Posterior cingulate gyrus (tissue), 11 donors: Measurements from ENCODE around the gene CEP68.
A peak's percentile ranks its signal among the peaks of the same experiment; 100 is the strongest.
"Not testable (repeated sequence)": the region's sequence is repeated elsewhere in the genome, so short reads cannot be mapped to it uniquely, and the experiment has no call there.

ENCODE experiments used
- DNase-seq, 10 donors: peaks; one replicate each; pipeline versions ENCODE4 v3.0.0 to v3.0.0-alpha.2; 2020 to 2021; ENCODE audit warnings: mixed read lengths in 3 of 10
- intact Hi-C: fragments of 100-400 bp; cut with DNase I; formaldehyde crosslinking; loops from one replicate; pipeline ENCODE4 v1.15.1; 2023

The CEP68 gene, protein sequence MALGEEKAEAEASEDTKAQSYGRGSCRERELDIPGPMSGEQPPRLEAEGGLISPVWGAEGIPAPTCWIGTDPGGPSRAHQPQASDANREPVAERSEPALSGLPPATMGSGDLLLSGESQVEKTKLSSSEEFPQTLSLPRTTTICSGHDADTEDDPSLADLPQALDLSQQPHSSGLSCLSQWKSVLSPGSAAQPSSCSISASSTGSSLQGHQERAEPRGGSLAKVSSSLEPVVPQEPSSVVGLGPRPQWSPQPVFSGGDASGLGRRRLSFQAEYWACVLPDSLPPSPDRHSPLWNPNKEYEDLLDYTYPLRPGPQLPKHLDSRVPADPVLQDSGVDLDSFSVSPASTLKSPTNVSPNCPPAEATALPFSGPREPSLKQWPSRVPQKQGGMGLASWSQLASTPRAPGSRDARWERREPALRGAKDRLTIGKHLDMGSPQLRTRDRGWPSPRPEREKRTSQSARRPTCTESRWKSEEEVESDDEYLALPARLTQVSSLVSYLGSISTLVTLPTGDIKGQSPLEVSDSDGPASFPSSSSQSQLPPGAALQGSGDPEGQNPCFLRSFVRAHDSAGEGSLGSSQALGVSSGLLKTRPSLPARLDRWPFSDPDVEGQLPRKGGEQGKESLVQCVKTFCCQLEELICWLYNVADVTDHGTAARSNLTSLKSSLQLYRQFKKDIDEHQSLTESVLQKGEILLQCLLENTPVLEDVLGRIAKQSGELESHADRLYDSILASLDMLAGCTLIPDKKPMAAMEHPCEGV

GRCh38 chr2:65056215-65057053 lies at the start of gene CEP68:
CEP68 (plus strand) TSS chr2:65056416; CDS start chr2:65069445, 13,029 bp downstream.
- peak; percentile 95 to 100 (median 96) for DNase-seq
- intact Hi-C loops: loop anchor here (1.0 to 5.0 kb wide), 3 partner anchors 68 to 376 kb away; partner anchors contain the start of genes RAB1A, SLC1A4 and SPRED2

- intact Hi-C loops: no loop called here
- no peak for DNase-seq
These were observed 42.4 kb upstream of the CEP68 start for GRCh38 chr2:65013776-65014175.

GRCh38 chr2:65015731-65016130 lies 40.5 kb upstream of the CEP68 start:
- intact Hi-C loops: no loop called here
- no peak for DNase-seq

GRCh38 chr2:65016789-65017188 lies 39.4 kb upstream of the CEP68 start:
- no peak for DNase-seq
- intact Hi-C loops: no loop called here

DNA sequence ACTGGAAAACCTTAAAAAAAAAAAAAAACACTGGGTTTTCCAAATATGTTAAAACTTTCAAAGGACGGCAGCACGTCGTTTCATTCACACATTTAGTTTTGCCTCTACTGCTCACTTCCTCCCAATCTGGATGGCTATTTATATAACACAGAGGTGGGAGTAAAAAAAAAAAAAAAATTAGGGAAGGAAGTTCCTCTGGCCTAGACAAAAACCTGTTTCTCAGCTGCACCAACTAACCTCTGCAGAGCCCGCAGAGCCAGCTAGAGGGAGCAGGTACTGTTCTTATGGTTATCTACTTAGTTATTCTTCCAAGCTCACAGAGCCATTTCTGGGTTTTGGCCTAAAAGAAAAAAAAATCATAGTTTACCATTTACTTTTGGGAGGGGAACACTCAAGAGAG lies 38.9 kb upstream of the CEP68 start:
- intact Hi-C loops: no loop called here
- peak in 5 of 10 donors; percentile 30 to 86 (median 51) for DNase-seq

GRCh38 chr2:65018141-65018582 lies 38.1 kb upstream of the CEP68 start:
- peak in 1 of 10 donors; percentile 19 for DNase-seq
- intact Hi-C loops: no loop called here

- DNase-seq: no peak
- intact Hi-C loops: no loop called here
These were observed 37.2 kb upstream of the CEP68 start for GRCh38 chr2:65019010-65019409.

GRCh38 chr2:65019675-65020195 lies 36.5 kb upstream of the CEP68 start:
- intact Hi-C loops: no loop called here
- no peak for DNase-seq

DNA sequence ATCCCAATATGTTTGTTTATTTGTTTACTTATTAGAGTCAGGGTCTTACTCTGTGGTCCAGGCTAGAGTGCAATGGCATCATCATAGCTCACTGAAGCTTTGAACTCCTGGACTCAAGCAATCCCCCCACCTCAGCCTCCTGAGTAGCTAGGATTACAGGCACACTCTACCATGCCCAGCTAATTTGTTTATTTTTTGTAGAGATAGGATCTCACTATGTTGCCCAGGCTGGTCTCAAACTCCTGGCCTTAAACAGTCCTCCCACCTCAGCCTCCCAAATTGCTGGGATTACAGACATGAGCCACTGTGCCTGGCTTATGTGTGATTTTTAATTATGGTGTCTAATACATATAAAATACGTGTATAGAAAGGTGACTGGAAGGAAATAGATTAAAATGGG lies 36.0 kb upstream of the CEP68 start:
- DNase-seq, intact Hi-C loops: not testable (repeated sequence)

GRCh38 chr2:65020943-65021528 lies 35.2 kb upstream of the CEP68 start:
- peak in 1 of 10 donors; percentile 79 for DNase-seq
- intact Hi-C loops: no loop called here

- intact Hi-C loops: no loop called here
- DNase-seq: no peak
These were observed 34.5 kb upstream of the CEP68 start for GRCh38 chr2:65021709-65022108.

- intact Hi-C loops: no loop called here
- no peak for DNase-seq
These were observed 34.0 kb upstream of the CEP68 start for GRCh38 chr2:65022189-65022588.

DNA sequence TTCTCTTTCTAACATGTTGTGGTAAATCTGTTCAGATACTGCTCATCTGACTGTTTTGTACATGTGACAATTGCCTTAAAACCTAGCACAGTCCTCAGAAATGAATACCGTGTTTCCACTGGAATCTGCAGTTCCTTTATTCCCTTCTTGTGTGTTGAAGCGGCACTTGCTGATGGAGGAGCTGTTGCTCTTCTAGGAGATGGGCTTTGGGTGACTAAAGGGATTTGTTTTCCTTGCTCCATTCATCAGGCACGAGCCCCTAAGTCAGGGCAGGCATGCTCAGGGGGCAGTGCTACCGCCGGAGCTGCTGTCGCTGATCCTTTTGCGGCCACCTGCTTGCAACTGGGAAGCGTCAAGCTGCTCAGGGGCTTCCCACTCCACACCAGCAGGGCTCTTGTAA lies 32.5 kb upstream of the CEP68 start:
- DNase-seq: no peak
- intact Hi-C loops: no loop called here

DNA sequence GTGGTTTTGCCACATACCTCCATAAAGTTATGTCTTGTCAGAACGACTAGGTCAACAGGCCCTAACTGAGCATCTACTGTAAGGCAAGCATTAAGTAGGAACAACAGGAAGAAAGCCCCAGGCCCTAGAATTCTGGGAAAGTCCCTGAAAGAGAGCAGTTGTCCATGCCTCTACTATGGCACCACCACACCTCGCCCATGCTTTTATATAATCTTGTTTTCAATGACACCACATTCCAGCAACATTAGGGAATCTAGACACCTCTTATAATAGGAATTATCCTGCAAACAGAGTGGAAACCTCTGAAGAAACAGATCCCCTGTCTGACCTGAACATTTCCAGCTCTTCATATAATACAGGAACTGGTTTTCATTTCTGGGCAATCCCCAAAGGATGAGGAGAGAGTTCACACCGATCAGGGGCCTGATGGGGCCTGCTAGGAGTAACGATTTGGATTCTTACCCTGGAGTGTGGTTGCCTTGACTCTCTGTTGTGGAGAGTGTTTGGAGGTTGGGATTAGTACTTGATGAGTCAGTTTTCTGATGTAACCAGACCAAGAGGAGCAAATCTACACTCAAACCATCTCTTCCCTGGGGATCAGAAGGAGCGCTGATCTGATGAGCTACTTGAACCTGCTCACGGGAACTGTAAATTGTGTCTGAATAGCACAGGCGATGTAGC lies 31.9 kb upstream of the CEP68 start:
- intact Hi-C loops: no loop called here
- DNase-seq: no peak

- intact Hi-C loops: no loop called here
- DNase-seq: no peak
These were observed 30.6 kb upstream of the CEP68 start for GRCh38 chr2:65025453-65026123.

DNA sequence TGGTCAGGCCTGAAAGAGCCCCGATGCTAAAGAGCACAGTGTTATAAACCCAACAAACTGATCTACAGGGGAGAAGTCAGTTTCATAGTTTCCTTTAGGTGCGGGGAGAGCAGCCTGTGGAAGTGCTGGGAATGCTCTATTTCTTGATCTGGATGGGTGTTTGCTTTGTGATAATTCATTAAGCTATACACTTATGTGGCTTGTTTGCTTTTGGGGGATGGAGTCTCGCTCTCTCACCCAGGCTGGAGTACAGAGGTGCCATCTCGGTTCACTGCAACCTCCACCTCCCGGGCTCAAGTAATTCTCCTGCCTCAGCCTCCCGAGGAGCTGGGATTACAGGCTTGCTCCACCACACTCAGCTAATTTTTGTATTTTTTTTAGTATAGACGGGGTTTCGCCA lies 30.1 kb upstream of the CEP68 start:
- DNase-seq: no peak
- intact Hi-C loops: no loop called here

DNA sequence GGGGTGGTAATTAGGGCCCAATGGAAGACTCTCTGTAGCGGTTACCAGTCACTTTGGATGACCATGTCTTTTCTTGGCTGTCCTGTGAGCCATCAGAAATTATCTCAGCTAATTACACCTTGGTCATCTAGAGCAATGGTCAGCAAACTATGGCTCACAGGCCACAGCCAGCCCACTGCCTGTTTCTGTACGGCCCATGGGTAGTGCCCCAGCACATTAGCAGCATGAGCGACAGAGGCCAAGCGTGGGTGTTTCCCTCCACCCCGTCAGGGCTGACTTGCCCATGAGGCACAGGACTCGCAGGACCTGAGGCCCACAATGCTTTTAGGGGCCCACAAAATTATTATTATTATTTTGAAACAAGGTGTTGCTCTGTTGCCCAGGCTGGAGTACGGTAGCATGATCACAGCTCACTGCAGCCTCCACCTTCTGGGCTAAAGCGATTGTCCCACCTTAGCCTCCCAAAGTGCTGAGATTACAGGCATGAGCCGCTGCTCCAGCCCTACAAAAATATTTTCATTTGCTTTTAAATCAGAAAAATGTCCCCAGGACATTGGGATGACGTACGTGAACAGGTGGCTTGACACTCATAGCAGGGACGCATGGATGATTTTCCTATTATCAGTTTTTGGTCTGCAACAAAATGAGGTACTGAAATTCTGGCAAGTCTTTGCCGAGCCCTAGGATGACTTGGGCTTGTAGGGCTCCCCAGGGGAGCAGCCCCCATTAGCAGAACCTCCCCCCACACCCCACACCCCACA lies 29.3 kb upstream of the CEP68 start:
- DNase-seq: no peak
- intact Hi-C loops: no loop called here

DNA sequence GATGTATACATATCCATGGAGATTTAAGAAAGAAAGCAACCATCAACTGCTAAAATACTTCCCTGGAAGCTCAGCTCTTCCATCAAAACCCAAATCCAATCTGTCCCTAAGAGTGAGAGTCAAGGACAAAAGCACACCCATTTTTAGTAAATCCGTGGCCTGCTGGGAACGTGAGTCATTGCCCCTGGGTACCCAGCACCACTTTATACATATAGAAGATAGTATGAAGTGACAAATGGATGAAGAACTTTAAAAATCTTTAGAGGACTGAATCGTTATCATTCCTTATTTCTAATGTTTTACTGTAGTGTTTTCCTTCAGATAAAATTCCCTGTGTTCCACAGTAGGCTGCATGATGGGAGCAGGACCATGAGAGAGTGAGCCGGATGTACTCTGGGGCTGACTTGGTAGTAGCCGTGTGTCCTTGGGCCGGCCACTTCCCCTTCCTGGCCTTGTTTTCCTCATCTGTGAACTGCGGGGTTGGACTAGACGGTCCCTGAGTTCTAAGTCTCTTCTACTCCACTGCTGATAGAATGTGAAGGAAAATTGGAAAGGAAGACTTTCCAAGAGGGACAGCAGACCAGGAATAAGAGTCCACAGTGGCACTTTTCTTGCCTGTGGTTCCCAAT lies 28.5 kb upstream of the CEP68 start:
- DNase-seq: peak in 1 of 10 donors; percentile 29
- intact Hi-C loops: no loop called here
